Stimulated activated CD4-positive, alpha-beta T cell treated with anti-CD3 and anti-CD28 coated beads, TNF-alpha, amount 100 ng/mL, for 24 hours (primary cell): ENCODE measurements around the gene CBX2.

Experiments used
- DNase-seq, 3 experiments: peaks; one replicate each; pipeline ENCODE4 v3.0.0-alpha.2; 2020; ENCODE audit warnings: low read depth in 3 of 3

CBX2 gene

DNA sequence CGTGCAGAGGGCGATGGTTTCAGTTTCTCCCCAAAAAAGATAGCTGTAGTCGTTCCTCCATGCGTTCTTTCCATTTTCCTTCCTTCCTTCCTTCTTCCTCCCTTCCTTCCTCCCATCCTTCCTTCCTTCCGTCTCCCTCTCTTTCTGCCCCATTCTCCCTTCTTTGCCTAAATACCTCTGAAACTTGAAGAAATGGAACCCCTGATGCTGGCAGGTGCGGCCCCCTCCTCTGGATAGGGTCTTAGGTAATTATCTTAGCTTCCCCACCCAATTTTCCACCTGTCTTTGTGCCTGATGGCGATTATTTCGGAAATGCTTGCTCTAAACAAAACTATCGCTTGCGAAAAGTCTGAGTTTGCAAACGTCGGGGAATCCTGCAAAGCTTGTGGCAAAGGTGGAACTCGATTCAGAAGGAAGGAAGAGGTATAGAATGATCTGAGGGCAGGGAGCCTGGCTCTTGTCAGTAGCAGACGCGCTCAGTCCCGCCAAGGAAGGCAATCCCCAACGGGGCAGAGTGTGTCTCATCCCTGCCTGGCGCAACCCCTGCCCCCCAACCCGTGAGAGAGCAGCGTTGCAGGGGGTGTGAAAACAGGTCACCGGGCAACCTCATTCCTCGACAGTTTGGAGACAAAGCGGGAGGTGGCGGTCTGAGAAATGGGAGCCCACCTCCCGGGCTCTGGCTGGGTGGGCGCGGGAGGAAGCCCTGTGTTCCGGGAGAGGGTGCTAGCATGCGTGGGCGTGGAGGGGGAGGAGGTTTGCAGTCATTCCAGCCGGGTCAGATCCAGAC, 21.8 kb downstream of the CBX2 start:
- DNase-seq = no peak

DNA sequence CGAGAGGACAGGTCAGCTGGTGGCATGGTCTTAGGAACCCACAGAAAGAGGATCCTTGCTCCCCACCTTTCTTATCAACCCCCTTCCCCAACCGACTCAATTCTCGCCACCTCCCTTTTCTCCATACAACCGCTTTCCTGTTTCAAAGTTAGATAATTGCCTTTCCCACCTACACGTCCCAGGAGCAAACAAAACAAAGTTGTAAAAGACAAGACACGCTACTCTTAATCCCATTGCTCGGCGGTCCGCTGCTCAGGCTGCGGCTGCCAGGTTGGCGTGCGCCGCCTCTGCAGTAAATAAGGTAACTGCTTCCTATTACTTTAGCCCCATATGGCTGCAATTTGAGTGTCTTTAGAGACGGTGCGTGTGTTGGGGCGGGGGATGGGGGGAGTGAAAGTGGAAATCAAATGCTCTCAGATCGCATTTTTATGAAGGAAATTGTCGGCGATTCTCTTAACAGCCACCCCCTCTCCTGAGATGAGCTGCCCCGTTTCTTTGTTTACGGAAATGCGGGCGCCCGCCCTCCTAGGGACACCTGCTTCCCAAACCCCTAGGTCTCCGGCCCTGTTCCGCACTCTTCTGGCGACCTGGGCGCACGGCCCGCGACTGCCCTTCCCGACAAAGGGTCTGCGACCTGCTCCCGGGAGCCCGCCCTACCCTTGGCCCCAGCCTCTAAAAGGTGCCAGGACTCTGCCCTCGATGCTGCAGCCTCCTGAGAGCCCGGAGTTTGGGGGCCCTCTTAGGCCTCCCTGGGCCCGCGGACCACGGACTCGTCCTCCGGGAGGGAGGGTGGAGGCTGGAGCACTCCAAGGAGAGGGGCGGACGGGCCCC, 22.6 kb downstream of the CBX2 start:
- DNase-seq = peak in 1 of 3 experiments; percentile 53

DNA sequence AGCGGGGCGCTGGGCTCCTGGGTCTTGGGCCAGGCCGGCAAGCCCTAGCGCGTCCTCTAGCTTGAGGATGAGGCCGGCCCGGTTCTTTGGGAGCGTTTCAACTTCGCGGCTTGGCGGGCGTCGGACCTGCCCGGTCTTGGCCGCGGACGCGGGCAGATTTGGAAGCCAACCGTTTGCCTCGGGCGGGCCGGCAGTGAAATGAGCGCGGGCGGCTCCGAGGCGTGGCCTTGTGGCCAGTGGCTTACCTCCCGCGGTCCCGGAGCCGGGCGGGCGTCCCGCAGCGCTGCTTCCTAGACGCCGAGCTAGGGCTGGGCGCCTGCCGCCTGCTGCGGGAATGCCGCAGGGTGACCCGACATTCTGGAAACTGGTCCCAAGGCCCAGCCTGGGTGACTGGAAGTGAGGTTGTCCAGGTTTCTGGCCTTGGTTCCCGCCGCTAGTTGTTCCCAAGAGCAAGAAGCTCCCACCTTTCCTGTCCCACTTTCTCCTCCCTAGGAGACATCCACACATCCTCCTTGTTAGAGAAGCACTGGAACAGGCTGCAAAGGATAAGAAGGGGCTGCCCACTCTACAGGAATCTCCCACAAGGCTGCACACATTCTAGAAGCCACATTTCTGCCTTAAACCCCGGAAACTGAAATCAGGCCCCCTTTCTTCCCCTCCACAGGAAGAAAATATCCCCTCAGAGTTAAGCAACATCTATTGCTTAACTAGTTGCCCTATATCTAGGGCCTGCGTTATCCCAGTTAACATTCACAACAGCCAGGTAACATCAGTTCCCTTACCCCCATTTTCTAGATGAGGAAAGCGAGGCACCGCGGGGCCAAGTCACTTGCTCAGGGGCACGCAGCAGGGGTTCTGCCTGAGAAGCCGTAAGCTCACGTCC, 23.4 kb downstream of the CBX2 start:
- no peak for DNase-seq

DNA sequence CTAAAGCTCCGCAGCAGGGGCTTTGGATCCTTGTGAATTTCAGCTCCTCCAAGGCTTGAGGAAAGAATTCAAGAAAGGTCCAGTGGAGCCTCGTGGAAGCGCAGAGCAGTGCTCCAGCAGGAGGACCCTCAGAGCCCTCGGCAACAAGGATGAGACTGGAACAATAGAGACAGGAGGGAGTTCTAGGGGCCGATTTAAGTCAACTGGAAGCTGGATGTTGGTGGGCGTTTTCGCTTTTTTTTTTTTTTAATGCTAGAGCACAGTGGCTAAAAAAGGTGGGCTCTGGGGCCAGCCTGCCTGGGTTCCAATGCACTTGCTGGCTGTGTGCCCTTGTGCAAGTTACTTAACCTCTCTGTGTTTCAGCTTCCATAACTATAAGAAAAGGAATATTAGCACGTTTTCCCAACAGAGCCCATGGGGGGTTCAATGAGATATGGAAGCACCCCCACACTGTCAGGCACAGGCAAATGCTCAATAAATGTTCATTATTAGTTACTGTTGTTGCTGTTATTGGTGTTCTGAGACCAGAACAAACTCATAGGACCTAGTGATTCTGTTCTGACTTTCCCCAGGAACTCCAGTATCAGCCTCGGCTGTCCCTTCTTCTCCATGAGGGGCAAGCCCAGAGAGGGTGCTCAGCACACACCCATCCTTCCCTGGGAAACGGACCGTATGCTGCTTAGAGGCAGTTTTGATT, 24.2 kb downstream of the CBX2 start:
- DNase-seq = no peak

DNA sequence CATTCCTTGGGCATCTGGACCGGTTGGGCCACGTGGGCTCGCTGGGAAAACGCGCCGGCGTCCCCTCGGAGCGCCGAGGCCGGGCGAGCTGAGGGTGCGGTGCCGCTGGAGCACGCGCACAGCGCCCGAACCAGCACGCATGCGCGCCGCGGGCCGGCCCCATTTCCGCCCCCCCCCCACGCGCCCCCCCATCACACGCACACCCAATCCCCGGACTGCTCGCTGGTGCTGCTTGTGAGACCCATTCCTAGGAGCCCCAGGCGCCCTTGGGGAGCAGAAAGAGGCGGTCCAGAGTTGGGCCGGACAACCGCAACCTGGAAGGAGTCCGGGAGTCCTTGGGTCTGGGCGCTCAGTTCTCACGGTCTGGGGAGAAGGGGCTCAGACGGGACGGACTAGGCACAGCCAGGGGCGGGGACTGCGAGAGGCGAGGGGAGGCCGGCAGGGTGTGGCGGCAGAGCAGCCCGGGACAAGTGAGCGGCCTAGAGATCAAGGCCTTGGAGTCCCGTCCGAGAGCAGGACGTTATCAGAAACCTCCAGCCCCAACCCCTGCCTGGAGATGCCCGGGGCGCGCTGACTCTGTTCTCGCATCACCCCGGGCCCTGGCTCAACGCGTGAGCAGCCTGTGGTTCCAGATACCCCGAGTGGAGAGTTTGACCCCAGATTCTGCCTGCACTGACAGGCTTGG, 24.9 kb downstream of the CBX2 start:
- no peak for DNase-seq

DNA sequence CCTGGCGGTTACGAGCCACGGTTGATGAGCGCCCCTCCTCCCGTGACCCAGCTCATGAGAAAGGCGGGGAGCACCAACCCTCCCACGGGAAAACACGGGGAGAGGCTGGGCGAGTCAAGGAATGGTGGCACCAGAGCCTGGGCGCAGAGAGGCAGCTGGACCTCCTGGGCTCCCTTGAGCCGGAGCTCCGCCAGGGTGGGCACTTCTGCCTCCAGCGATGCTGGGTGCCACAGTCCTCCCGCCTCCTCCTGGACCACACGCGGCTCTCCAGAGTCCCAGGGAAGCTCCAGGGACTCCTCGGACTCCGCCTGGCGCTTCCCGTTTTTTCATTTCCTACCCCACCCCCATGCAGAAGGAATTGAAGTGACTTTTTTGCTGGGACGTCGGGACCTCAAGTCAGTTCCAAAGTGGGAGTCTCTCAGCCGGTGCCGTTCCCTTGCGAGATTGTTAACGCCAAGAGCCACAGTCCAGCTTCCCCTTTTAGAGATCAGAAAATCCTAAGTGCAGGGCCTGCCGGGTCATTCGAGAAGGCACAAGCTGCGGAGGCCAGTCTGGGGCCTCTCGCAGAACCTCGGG, 25.6 kb downstream of the CBX2 start:
- no peak for DNase-seq

DNA sequence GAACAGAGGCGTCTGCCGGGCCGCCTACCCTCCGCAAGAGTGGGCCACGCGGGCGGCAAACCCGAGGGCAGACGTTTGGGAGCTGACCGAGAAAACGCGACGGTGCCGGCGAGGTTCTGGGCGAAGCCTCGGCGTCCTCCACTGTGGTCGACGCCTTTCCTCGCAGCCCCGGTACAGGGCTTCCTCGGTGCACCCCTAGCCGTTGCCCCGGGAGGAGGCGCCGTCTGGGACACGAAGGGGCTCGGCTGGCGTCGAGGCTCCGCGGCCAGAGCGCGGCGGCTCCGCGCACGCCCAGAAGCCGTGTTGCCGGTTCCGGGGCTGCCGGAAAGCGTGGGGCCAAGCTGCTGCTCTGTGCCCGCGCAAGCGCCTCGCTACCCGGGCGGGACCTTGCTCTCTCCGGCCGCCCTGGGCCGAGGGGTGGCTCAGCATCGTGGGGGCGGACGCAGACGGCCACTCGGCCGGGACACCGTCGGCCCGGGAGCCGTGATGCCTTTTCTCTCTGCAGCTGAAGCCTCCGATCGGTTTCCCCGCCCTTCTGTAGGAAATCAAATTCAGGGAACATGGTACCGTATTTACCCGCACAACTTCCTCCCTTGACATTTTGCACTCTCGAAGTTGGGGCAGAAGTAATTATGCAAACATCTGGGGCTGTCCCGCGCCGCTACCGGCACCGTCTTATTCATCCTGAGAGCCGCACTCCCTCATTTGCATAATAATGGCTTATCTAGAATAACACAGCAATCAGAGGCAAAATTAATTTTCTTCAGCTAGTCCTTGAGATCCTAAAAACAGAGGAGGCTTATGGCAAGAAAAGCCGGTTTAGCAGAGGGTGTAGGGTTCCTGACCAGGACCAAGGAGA, 26.3 kb downstream of the CBX2 start:
- peak; percentile 53 to 79 (median 68) for DNase-seq

DNA sequence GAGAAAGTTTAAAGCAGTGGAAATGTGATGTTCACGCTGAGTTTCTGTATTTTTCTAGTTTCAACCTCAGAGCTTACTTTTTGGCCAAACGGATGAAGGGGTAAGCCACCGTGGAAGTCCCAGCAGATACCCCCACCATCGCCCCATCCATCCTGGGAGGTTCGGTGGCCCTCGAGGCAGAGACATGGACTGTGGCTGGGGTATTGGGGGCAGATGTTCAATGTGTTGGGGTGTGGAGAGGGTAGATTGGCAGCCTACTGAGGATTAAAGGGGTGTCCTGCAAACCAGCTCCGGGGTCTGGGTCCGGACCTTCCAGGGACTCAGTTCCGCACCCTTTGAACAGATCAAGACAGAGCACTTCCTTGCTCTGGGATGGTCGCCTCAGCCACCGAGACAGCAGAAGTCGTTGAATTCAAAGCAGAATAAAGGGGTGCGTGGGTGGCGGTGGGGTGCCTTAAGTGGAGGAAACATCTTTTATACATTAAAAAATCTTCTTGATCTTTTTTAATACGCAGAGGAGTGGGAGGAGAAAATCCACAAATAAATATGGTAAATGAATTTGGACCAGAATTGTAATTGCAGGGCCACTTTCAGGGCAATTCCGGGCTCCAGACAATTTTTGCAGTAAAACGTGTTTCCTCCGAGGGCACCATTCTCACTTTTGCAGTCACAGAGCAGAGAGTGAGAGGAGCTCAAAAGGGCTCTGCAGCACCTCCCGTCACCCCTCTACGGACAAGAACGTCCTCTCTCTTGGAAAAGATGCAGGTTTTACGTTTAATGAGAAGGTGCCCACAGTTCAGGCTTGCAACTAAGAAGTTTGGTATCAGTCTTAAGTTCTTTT, 27.1 kb downstream of the CBX2 start:
- no peak for DNase-seq

DNA sequence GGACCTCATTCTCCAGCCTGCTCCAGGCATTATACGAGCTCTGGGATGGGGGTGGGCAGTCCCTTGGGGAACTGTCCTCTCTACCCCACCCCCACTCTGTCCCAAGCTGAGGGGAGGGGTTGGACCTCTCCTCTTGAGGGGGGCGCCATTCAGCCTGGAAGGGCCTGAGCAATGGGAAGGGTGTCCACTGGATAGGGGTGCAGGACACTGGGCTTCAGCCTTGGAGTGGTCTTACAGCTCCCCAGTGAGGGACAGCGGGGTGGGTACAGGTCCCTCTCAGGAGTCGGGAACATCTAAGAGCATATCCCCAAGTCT, 28.5 kb downstream of the CBX2 start:
- no peak for DNase-seq

DNA sequence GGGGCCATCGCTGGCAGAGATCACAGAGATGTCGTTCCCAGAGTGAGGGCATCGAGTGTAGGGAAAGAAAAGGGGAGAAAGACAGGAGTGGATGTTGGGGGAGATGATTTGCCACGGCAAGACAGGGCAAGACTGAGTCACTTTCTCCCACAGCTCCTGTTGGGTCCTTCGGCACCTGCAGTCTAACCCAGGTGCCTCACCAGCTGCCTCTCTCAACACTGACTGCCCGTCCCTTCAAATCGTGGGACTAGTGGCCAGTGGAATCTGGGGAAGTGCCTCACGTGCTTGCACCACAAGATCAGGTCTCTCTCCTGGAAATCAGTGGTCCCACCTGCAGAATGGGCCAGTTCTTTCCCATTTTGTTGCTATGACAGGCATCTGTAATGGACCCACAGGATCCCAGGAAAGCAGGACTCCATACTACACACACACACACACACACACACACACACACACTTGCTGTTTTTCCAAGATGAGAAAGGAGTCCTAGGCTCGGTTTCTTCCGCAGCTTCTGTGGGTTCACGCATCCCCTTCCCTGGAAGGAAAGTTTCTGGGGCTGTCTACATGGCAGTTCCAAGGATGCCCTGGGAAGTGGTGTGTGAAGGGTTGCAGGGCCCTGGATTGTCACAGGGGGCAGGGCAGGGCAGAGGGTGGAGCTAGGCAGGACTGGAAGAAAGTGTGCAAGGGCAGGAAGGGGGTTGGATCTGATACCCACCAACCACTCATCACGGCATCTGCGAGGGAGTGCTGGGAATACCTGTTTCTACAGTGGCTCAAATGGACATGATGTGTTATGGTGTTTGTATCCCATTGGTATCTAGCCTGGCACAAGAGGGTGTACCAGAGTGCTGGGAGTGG, 29.1 kb downstream of the CBX2 start:
- DNase-seq = no peak

DNA sequence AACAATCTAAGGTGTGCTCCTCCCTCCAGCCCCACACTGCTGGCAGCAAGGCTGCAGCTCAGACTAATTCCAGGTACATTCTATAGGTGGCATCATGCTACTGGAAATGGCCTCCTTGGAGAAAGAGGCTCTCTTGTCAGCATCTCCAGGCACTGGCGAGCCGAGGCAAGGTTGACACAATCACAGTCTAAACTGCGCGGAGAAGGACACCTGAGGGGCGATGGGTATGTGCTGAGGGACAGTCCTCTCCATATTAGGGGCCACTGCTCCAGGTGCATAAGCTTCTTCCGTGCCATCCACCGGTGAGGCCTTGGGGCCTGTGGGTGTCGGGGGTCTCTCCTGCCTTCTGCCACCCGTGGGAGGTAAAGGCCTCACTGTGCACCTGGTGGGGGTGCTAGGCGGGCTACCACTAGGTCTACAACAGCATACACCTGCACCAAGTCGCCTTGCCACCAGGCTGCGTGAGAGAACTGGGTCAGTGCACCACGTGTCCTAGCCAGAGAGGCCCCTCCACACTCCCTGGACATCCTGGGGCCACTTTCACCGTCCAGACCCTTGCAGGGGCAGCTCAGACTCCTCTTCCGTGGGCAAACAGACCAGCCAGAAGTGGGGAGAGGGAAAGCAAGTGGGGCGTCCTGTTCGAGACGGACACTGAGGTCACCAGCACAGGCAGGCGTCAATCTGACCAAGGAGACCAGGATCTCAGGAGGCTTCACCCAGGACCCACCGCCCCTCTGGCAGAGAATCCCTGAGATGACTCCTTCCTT, 31.0 kb downstream of the CBX2 start:
- DNase-seq = no peak

DNA sequence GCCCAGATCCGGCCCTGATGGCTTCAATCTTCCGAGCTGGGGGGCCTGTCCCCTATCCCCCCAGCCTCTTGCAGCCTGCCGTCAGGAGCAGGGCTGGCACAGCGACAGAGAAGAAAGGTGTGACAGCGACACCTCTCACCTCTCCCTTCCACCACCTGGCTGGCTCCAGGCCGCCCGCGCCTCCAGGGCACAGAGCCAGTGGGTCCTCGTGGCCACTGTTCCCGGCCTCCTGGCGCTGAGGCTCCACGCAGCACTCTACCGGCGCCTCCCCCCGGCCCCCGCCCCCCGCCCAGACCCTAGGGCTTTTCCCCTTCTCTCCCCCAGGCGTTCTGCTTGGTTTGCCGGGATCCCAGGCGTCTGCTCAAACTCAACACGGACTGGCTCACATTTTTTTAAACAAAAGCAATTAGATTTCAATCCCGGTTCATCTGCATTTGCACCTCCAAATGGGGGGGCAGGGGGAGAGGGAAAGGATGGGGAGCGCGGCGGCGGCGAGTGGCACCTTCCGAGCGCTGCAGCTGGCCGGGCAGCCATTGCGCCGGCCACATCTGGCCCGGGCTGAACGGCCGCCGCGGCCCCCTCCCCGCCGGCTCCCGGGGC, 31.7 kb downstream of the CBX2 start:
- no peak for DNase-seq

DNA sequence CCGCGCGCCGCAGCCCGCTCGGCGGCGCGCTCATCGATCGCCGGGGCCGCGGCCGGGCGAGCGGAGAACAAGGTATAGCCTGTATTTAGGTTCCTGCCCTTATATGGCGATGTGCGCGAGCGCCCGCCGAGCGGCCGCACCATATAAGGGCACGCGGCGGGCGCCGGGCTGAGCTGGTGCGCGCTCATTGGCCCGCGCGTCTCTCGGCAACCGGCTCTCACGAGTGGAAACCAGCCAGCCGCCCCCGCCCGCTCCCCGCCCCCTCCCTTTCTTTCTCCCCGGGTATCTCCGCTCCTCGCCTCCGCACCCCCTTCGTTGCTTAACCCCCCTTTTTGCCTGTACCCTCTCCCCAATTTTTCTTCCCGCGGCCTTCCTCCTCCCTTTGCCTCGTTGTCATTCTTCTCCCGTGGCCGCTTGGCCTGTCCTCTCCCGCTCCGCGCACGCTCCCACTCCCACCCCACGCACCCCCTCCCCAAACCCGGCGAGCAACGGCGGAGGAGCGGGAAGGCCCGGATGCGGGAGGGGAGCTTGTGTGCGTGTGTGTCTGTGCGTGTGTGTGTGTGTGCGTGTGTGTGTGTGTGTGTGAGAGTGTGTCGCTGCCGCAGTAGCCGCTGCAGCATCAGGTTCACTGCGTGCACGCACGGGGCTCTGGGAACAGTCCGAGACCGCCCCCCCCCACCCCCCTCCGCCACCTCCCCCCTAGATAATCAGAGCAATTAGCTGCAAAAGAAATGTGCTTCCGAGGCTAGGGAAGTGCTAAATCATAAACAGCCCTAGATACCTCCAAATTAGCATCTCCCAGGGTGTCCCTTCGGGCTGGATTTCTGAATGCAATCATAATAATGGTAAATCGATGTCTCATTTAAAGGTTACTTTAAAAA, 32.4 kb downstream of the CBX2 start:
- DNase-seq = peak; percentile 56 to 78 (median 63)

DNA sequence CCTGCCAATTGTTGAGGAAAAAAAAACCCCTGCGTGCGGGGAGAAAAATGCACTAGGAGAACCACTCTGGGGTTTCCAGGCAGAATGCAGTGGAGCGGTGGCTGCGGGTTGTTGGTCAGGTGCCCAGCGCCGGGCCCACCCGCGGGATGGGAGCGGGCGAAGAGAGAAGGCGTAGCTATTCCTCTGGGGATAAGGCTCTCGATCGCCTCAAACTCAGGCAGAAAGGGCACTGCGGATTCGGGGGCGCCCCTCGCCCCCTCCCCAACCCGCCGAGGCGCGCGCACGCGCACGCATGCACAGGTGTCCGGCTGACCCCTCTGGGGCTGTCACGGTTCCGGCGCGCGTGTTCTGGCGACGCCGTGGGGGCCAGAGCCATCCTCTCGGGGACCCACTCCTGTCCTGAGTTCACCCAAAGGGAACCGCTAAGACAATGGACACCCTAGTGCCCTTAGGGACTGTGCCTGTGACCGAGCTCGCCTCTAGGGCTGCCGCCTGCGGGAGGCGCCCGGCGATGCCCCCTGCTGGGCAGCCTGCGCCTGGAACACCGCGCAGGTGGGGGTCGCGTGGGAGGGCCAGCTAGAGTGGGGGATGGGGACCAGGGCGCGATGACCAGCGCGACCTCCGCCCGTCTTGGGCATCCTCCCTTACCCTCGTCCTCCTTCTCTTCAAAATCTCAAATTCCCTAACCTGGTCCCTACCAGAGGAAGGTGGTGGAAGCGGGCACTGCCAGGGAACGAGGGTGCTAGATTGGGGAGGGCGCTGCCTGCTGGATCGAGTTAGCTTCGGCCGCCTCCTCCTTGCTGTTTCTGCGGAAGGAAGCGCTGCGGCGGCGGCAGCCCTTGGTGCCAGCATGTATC, 33.3 kb downstream of the CBX2 start:
- DNase-seq = no peak

DNA sequence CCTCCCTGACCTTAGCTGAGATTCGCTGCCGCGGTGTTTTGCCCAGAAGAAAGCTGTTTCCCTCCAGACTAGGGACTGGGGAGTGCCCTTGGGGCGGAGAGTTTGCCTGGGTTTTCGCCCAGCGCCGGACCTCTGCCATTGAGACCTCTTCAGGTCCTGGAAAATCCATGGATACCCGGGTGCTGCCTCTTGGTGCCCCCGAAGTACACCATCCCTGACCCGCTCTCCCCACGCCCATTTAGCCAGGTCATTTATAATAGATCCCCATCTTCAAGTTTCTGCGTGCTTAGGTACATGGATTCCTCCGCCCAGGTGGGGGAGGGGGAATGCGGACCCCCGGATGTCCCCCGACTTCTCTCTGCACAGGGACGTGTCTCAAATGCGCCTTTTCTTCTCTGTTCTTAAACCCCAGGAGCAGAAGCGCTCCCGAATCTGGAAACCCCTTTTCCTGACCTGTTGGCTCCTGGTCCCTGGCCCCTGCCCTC, 34.0 kb downstream of the CBX2 start:
- no peak for DNase-seq
